Measurements from ENCODE around the gene CLDN34. TPM values are rescaled to one million over a fixed set of nuclear protein-coding genes. Genes with fewer than 3 reads are reported as not detected.

The CLDN34 gene
- total RNA-seq, 1 donor from 2014 or later: 4.6 TPM

- no peak for DNase-seq (ENCODE audit: low spot score)
Measured at GRCh38 chrX:10015723-10016518, 48.8 kb downstream of the CLDN34 start.

GRCh38 chrX:10016519-10017132 is 49.5 kb downstream of the CLDN34 start:
- no peak for DNase-seq (ENCODE audit: low spot score)

- DNase-seq (ENCODE audit: low spot score): no peak
Measured at GRCh38 chrX:10017872-10018271, 50.7 kb downstream of the CLDN34 start.

Other genes starting within 250 kb of the CLDN34 start
- 3.7 TPM for gene GPR143, start 201.5 kb upstream of the CLDN34 start, total RNA-seq
- 17.5 TPM for gene SHROOM2, start 180.9 kb upstream of the CLDN34 start, total RNA-seq
- 2.2 TPM for gene CLCN4, start 189.6 kb downstream of the CLDN34 start, total RNA-seq

All from ureter (tissue), 1 donor.